ENCODE data around the gene PGAP2. TPM values are rescaled to one million over a fixed set of nuclear protein-coding genes. Genes with fewer than 3 reads are reported as not detected.

PGAP2 gene
- total RNA-seq, 6 experiments from 2014 or later, result 14.5 to 19.7 (median 17.1) TPM

GRCh38 chr11:3830730-3831129, 22.4 kb downstream of the PGAP2 start:
- H3K27ac Mint-ChIP-seq, result peak overlapping the region; percentile 34
- no peaks in the 10 kb centered on the region for H3K9me3 Mint-ChIP-seq
- DNase-seq, result no peak
- TF ChIP-seq CTCF (IDR thresholded peaks at IDR 0.05), result no peak
- H3K36me3 Mint-ChIP-seq (ENCODE audit: low read depth), result peaks cover 34% of the 10 kb centered on the region; the same call in 1 of the 2 replicates
- H3K27me3 Mint-ChIP-seq (ENCODE audit: insufficient read depth), result peaks cover 2% of the 10 kb centered on the region; the same call in 1 of the 2 replicates
- H3K4me3 Mint-ChIP-seq, result no peak overlapping the region
- peaks cover 18% of the 10 kb centered on the region for H3K4me1 Mint-ChIP-seq (ENCODE audit: low read depth)

- H3K27ac Mint-ChIP-seq, result peak overlapping the region; percentile 34
- no peak for DNase-seq
- H3K36me3 Mint-ChIP-seq (ENCODE audit: low read depth), result peaks cover 31% of the 10 kb centered on the region; the same call in 1 of the 2 replicates
- H3K27me3 Mint-ChIP-seq (ENCODE audit: insufficient read depth), result peaks cover 2% of the 10 kb centered on the region; the same call in 1 of the 2 replicates
- H3K9me3 Mint-ChIP-seq, result no peaks in the 10 kb centered on the region
- peaks cover 21% of the 10 kb centered on the region for H3K4me1 Mint-ChIP-seq (ENCODE audit: low read depth)
- H3K4me3 Mint-ChIP-seq, result no peak overlapping the region
- no peak for TF ChIP-seq CTCF (IDR thresholded peaks at IDR 0.05)
These were observed 23.2 kb downstream of the PGAP2 start for GRCh38 chr11:3831378-3832239.

- peaks cover 29% of the 10 kb centered on the region for H3K4me1 Mint-ChIP-seq (ENCODE audit: low read depth)
- H3K36me3 Mint-ChIP-seq (ENCODE audit: low read depth), result peaks cover 22% of the 10 kb centered on the region; the same call in 1 of the 2 replicates
- no peak overlapping the region for H3K4me3 Mint-ChIP-seq
These were observed 24.5 kb downstream of the PGAP2 start for GRCh38 chr11:3832816-3833215.

GRCh38 chr11:3833449-3833848, 25.1 kb downstream of the PGAP2 start:
- peaks cover 36% of the 10 kb centered on the region for H3K4me1 Mint-ChIP-seq (ENCODE audit: low read depth)
- no peak for DNase-seq
- no peak for TF ChIP-seq CTCF (IDR thresholded peaks at IDR 0.05)
- no peak overlapping the region for H3K4me3 Mint-ChIP-seq
- H3K27ac Mint-ChIP-seq, result no peak overlapping the region
- peaks cover 23% of the 10 kb centered on the region; the same call in 1 of the 2 replicates for H3K36me3 Mint-ChIP-seq (ENCODE audit: low read depth)
- H3K9me3 Mint-ChIP-seq, result no peaks in the 10 kb centered on the region
- H3K27me3 Mint-ChIP-seq (ENCODE audit: insufficient read depth), result no peaks in the 10 kb centered on the region

More at GRCh38 chr11:3832816-3833215, 24.5 kb downstream of the PGAP2 start:
- TF ChIP-seq CTCF (IDR thresholded peaks at IDR 0.05), result no peak
- H3K9me3 Mint-ChIP-seq, result no peaks in the 10 kb centered on the region
- no peak overlapping the region for H3K27ac Mint-ChIP-seq
- H3K27me3 Mint-ChIP-seq (ENCODE audit: insufficient read depth), result no peaks in the 10 kb centered on the region
- DNase-seq, result no peak

GRCh38 chr11:3834349-3834663, 25.9 kb downstream of the PGAP2 start:
- TF ChIP-seq CTCF (IDR thresholded peaks at IDR 0.05), result no peak
- Mint-ChIP-seq H3K27ac (no peak overlapping the region), H3K36me3 (ENCODE audit: low read depth) (peaks cover 26% of the 10 kb centered on the region), H3K4me3 (no peak overlapping the region), H3K4me1 (ENCODE audit: low read depth) (peaks cover 44% of the 10 kb centered on the region), H3K9me3 (no peaks in the 10 kb centered on the region), H3K27me3 (ENCODE audit: insufficient read depth) (no peaks in the 10 kb centered on the region)
- no peak for DNase-seq

Measured in HFFc6 (cell line).